Progenitor cell of endocrine pancreas (in vitro differentiated cells): ENCODE data around the gene BAMBI. TPM values are rescaled to one million over a fixed set of nuclear protein-coding genes. Genes with fewer than 3 reads are reported as not detected.
A peak's percentile ranks its signal among the peaks of the same experiment; 100 is the strongest.

Experiments used
- DNase-seq: peaks from one replicate; pipeline ENCODE4 v3.0.0; 2021; ENCODE audit warnings: low spot score; ENCODE audit not compliant: unreplicated experiment
- H3K27ac Mint-ChIP-seq: 2 replicates; pipeline ENCODE4 v1.8.0; 2021; ENCODE audit warnings: mild to moderate bottlenecking, moderate library complexity, mixed read lengths
- H3K27me3 Mint-ChIP-seq: 2 replicates; pipeline ENCODE4 v1.8.0; 2021; ENCODE audit warnings: mixed read lengths
- H3K36me3 Mint-ChIP-seq: 2 replicates; pipeline ENCODE4 v1.8.0; 2022; ENCODE audit warnings: mixed read lengths; ENCODE audit not compliant: insufficient read depth
- H3K4me1 Mint-ChIP-seq: 2 replicates; pipeline ENCODE4 v1.8.0; 2021; ENCODE audit warnings: low read depth, mixed read lengths
- H3K4me3 Mint-ChIP-seq: 2 replicates; pipeline ENCODE4 v1.8.0; 2021; ENCODE audit warnings: low read depth, mild to moderate bottlenecking, moderate library complexity, mixed read lengths
- H3K9me3 Mint-ChIP-seq: 2 replicates; pipeline ENCODE4 v1.8.0; 2021; ENCODE audit warnings: low read depth, mixed read lengths
- total RNA-seq: library from RNA; stranded (reverse); gene quantifications from 2 replicates; pipeline ENCODE4 v1.2.1, GENCODE V29; 2021
- TF ChIP-seq, protein P1 (sequence below): fragments of 200-600 bp; sonication (generic); IDR thresholded peaks from one replicate; pipeline ENCODE4 v1.5.0; 2021; ENCODE audit warnings: antibody characterized with exemption, mild to moderate bottlenecking; ENCODE audit not compliant: unreplicated experiment

The BAMBI gene
- total RNA-seq, 1 donor from 2014 or later, result 31.4 TPM

DNA sequence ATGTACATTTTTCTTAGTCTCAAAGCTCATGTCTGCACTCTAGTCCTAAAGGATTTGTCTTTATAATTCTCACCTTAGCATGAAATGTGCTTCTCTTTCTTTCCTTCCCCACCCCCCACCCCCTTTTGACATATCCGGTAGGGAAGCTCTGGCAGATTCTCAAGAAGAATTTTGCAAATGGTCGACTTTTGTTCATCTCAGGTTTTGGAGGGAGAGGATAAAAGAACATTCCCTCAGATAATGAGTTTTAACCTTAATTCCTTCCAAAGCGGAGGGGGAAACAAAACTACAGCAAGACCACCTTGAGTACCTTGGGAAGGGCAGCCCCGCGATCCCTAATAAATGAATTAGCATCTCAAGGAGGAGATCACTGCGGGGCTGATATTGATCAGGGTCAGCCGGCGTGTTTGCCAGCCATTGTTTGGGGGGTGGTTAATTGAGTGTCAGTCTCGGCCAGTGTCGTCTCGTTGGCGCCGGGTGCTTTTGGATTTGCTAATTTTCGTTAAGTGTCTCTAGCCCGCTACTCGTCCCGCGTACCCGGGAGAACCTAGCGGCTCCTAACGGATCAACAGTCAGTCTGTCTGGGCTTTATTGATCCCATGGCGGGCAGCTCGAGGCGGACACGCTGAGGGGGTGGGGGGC lies 874 bp upstream of the BAMBI start:
- H3K27me3 Mint-ChIP-seq, result peaks cover 2% of the 10 kb centered on the region
- peak; percentile 46 for DNase-seq
- H3K27ac Mint-ChIP-seq, result peak overlapping the region; percentile 78
- peaks cover 38% of the 10 kb centered on the region for H3K4me1 Mint-ChIP-seq
- no peaks in the 10 kb centered on the region for H3K9me3 Mint-ChIP-seq
- TF ChIP-seq, protein P1, sequence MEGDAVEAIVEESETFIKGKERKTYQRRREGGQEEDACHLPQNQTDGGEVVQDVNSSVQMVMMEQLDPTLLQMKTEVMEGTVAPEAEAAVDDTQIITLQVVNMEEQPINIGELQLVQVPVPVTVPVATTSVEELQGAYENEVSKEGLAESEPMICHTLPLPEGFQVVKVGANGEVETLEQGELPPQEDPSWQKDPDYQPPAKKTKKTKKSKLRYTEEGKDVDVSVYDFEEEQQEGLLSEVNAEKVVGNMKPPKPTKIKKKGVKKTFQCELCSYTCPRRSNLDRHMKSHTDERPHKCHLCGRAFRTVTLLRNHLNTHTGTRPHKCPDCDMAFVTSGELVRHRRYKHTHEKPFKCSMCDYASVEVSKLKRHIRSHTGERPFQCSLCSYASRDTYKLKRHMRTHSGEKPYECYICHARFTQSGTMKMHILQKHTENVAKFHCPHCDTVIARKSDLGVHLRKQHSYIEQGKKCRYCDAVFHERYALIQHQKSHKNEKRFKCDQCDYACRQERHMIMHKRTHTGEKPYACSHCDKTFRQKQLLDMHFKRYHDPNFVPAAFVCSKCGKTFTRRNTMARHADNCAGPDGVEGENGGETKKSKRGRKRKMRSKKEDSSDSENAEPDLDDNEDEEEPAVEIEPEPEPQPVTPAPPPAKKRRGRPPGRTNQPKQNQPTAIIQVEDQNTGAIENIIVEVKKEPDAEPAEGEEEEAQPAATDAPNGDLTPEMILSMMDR, result no peak
- no peaks in the 10 kb centered on the region for H3K36me3 Mint-ChIP-seq
- H3K4me3 Mint-ChIP-seq, result peak overlapping the region; percentile 80

DNA sequence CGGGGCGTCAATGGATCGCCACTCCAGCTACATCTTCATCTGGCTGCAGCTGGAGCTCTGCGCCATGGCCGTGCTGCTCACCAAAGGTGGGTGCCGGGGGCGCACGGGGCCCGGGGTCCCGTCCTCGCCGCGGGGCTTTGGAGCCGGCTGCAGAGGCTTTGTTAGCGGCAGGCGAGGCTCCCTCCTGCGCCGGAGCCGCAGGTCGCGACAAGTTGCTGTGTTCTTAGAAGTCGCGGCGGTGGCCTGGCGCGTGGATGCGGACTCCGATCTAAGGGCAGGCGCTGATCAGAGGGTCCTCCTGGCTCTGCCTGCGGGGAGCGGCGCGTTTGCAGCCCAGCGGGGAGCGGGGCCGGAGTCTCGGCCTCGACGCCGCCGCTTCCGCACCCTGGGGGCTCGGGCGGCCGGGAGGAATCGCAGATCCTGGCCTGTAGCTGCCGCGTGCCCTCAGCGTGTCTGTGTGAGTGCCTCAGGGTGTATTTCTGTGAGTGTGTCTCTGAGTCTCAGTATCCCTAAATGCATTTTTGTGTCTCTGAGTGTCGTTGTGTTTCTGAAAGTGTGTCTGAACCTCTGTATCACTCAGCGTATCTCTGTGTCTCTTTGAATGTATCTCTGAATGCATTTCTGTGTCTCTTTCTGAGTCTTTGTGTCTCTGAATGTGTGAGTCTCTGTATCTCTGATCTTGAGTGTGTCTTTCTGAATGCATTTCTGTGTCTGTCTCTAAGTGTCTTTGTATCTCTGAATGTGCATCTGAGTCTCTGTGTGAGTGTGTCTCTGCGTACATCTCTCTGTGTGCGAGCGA lies 766 bp downstream of the BAMBI start:
- Mint-ChIP-seq H3K4me1 (peaks cover 52% of the 10 kb centered on the region), H3K27me3 (no peaks in the 10 kb centered on the region), H3K9me3 (no peaks in the 10 kb centered on the region), H3K36me3 (peaks cover 3% of the 10 kb centered on the region), H3K4me3 (peak overlapping the region; percentile 97), H3K27ac (peak overlapping the region; percentile 93)
- DNase-seq, result peak; percentile 23
- TF ChIP-seq, protein P1, result no peak

DNA sequence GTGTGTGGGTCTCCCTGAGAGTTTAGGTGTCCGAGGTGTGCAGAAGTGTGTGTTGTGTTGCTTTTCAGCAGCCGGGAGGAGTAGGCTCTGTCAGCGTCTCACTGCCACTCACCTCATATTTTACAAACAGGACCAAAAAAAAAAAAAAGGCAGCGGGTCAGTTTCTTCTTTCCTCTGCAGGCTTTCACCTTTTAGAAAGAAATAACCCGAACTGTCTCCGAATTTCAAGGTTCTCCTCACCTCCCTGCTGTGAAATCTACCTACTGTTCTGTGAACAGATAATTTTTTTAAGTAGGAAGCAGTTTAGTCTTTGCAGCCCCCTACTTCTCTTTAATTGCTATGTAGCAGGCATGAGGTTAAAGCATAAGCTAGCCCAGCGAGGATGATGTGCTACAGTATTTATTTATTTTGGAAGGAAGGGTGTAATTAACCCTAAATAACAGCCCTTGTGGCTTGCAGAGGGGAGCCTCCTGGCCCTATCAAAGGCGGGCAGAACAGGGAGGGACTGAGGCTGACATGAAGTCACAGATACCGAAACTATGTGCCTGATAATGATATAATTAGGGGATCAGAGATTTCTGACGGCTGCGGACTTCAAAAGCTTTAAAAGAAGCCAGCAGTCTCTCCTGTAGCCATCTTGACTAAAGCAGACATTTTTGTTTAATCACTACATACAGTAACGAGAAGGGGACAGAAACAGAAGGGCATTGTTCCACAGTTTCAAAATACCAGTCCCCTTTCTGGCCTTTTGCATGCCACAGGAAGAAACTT lies 1.6 kb downstream of the BAMBI start:
- TF ChIP-seq, protein P1, result no peak
- no peak for DNase-seq
- H3K27ac Mint-ChIP-seq, result peak overlapping the region; percentile 93
- H3K36me3 Mint-ChIP-seq, result peaks cover 6% of the 10 kb centered on the region
- peaks cover 52% of the 10 kb centered on the region for H3K4me1 Mint-ChIP-seq
- H3K27me3 Mint-ChIP-seq, result no peaks in the 10 kb centered on the region
- peak overlapping the region; percentile 97 for H3K4me3 Mint-ChIP-seq
- H3K9me3 Mint-ChIP-seq, result no peaks in the 10 kb centered on the region

DNA sequence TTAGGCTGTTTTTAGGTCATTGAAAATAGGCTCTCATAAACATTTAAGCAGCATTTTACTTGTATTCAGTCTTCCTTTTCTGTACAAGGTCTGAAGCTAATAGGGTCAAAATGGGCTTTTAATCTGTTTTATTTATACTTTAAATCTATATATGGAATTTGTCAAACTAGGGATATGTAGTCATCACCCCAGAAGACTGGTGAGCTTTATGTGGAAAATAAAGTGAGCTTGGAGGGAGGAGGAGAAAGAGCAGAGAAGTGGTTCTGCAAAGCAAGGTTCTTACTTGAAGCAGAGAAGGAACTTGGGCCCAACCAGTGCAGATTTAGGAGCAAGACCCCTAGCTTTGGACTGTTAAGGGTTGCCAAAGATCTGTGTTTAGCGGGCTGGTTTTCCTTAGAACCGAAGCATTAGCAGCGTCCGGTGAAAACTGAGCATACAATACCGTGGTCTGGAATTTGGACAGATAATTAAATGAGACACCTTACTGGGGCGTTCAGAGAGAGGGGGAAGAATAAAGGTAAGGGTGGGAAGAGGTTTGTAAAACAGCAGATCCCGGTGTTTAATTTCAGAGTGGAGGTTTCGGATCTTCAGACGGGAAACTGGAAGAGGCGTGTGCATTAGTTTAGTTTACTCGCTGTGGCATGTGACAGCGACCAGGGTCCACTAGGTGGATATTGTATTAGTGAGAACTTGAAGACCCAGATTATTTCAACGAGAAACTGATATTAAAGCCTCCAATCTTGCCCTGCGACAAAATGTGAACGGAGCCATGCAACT lies 2.4 kb downstream of the BAMBI start:
- Mint-ChIP-seq H3K9me3 (no peaks in the 10 kb centered on the region), H3K27ac (peak overlapping the region; percentile 26), H3K27me3 (no peaks in the 10 kb centered on the region), H3K4me1 (peaks cover 51% of the 10 kb centered on the region), H3K4me3 (peak overlapping the region; percentile 97), H3K36me3 (peaks cover 9% of the 10 kb centered on the region)
- DNase-seq, result no peak
- TF ChIP-seq, protein P1, result peak; percentile 62

DNA sequence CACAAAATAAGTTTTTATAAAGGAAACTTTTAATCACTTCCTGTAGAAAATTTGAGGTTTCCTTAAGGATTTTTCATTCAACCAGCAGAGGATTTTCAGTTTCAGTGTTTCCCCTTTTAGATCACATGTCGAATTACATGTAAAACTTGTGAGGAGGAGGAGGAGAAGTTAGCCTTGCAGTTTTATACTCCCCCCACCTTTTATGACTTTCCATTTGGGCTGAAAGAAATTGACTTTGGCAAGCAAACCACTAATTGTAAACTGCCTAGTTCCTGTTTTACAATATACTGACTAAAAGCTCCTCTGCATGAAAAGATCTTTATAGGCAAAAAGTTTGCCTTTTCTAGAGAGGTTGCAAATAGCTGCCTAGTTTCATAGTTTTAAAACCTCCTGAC lies 3.0 kb downstream of the BAMBI start:
- TF ChIP-seq, protein P1, result no peak
- H3K4me1 Mint-ChIP-seq, result peaks cover 50% of the 10 kb centered on the region
- peak overlapping the region; percentile 97 for H3K4me3 Mint-ChIP-seq
- no peaks in the 10 kb centered on the region for H3K27me3 Mint-ChIP-seq
- H3K27ac Mint-ChIP-seq, result peak overlapping the region; percentile 26
- no peaks in the 10 kb centered on the region for H3K9me3 Mint-ChIP-seq
- H3K36me3 Mint-ChIP-seq, result peaks cover 13% of the 10 kb centered on the region
- DNase-seq, result no peak
